LNCAP (cell line): ENCODE measurements around the gene SASH1.

Source experiments
- TF ChIP-seq, protein P1 (sequence below): fragments of 450-650 bp; IDR thresholded peaks from 2 replicates; pipeline ENCODE4 v1.5.1; 2017; ENCODE audit warnings: mild to moderate bottlenecking

The SASH1 gene

DNA sequence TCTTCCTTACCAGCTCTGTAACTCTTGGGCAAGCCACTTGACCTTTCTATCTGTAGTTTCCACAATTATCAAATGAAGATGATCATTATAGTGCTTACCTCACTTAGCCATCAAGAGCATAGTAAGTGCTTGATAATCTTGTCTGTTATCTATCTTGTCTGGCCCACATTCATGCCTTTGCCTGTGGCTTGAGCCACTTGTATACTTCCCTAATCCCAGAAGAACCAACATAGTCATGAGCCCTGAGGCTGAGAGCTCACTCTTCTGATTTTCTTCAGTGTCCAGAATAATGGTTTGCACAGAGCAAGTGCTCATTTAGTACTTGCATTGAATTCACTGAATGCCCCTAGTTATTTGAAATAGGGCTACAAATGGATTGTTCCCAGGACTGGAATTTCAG lies 108.2 kb downstream of the SASH1 start:
- TF ChIP-seq, protein P1, sequence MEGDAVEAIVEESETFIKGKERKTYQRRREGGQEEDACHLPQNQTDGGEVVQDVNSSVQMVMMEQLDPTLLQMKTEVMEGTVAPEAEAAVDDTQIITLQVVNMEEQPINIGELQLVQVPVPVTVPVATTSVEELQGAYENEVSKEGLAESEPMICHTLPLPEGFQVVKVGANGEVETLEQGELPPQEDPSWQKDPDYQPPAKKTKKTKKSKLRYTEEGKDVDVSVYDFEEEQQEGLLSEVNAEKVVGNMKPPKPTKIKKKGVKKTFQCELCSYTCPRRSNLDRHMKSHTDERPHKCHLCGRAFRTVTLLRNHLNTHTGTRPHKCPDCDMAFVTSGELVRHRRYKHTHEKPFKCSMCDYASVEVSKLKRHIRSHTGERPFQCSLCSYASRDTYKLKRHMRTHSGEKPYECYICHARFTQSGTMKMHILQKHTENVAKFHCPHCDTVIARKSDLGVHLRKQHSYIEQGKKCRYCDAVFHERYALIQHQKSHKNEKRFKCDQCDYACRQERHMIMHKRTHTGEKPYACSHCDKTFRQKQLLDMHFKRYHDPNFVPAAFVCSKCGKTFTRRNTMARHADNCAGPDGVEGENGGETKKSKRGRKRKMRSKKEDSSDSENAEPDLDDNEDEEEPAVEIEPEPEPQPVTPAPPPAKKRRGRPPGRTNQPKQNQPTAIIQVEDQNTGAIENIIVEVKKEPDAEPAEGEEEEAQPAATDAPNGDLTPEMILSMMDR, result no peak

DNA sequence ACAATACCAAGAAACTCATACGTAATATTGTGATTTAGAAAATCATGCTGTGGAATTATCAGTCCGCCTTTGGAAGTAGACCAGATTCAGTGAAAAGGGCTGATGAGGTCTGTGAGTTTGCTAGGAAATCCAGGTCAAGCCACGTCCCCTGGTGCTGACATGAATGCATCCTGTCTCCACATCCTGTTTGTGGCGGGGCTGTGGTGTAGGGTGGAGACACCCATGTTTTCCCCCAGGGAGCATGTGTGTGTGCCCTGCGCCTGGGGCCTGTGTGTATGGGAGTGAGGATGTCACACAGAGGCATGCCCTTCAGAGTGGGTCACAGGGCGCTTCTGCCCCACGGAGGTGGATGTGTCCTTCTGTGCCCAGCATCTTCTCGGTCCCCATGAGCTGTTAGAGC lies 109.1 kb downstream of the SASH1 start:
- TF ChIP-seq, protein P1, result no peak

DNA sequence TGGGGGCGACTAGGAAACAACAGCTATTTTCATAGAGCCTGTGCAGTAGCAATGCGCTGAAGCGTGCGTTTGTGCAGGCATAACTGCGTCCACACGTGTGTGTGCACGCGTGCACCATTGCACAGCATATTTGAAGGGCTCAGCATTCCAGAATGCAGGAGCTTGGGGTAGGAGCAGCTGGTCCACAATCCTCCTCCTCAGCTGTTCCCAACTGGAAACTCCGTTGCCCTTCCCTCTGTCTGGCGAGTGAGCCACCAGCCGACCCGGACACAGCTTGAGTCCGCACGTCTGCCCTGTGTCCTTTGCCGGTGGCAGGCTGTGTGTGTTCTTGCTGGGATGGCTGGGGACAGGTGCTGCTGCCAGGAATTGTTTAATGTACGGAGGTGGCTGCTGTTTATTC lies 110.2 kb downstream of the SASH1 start:
- TF ChIP-seq, protein P1, result no peak

DNA sequence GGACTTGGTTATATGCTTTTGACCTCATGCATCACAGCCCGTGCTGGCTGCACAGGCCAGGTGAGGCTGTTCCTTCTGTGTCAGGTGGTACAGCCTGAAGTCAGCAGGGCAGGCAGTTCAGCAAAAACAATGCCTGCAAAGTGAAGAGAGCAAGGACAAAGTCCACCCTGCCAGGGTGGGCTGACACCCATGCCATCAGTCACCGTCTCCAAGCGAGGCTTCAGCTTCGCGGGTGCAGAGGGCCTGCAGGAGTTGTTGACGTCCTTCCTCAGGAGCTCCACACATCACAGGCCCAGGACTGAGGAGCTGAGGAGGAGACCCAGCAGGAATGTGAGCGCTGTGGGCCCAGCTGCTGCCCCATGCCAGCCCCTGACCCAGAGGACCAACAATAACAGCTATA lies 111.3 kb downstream of the SASH1 start:
- TF ChIP-seq, protein P1, result no peak

DNA sequence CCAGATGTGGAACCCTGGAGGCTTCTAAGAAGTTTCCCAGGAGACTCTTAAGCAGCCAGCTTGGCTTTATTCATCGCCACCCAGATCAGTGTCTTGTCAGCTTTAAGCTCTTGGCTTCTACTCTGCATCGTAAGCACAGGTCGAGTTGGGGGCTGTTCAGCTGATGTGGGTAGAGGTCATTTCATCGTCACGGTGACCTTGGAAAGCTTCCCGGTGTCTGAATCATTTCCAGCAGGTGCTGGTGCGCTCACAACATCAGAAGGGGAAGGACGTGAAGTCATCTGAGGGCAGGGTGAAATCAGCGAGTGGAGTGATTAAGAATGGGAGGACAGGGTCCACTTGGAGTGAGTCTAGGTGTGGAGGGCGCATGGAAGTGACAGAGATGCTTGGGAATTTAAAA lies 112.6 kb downstream of the SASH1 start:
- TF ChIP-seq, protein P1, result no peak

DNA sequence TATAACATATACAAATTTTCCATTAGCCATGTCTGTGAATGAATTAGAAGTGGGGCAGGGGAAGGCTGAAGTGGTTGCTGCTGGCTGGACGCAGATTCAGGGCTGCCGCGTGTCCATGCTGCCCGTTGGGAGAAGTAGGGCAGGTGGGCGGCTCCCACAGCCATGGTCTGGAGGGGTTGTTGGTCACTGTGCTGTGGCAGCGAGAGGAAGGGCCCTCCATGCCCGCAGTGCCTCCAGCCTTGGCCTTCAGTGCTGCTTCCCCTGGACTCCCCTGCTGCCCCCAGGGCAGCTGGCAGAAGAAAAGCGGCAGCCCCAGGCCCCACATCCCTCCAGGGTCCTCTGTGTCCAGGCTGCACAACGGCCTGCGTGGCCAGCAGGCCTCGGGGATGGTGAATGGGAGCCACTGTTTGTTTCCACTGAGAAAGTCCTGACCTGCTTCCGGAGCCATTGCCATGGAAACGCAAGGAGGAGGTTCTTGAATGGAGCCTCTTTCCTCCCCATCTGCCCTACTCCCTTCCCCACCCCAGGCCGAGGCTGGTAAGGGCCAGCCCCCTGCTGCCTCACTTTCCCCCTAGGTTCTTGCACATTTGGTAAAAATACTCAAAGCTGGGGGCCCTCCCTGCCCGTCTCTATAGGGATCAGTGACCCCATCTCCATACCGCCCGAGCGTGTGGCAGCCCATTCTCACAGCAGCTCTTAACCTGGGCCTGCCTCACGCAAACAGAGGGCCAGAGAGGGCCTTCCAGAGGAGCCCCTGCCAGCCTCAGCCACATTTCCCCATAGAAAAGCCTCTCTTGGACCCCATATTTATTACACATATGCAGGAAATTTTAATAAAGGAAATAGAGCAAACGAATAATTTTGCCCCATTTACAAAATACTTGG lies 113.3 kb downstream of the SASH1 start:
- TF ChIP-seq, protein P1, result no peak

DNA sequence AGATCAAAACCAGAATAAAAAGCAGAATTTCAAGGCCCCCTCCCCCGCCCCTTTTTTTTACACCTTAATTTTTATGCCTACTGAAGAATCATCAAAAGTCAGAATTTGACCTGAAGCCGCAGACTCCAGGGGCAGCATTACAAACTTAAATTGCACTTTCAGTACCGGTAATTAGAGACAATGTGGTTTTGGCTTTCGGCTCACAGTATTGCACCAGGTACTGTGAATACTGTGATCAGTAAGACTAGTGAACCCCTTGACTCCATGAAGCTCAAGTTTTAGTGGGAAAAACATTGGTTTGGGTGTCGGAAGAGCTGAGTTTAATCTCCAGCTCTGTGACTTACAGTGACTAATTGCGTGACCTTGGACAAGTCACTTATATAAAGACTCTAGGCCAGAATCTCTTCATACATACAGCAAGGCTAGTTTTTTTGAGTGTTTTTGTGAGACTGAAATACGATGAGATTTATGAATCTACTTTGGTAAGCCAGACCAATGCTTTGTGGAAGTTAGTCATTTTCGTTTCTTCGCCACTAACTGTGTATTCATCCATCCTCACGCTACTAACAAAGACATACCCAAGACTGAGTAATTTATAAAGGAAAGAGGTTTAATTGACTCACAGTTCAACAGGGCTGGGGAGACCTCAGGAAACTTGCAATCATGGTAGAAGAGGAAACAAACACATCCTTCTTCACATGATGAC lies 114.7 kb downstream of the SASH1 start:
- TF ChIP-seq, protein P1, result no peak
